DMS79 treated with DMSO at 0.1 percent for 48 hours (cell line): ENCODE data around the gene IQSEC1.
"Not testable (repeated sequence)": the region's sequence is repeated elsewhere in the genome, so short reads cannot be mapped to it uniquely, and the experiment has no call there.

Experiments used
- DNase-seq: peaks from one replicate; lab custom pipeline; 2025; lab: John Stamatoyannopoulos, UW

Gene IQSEC1

DNA sequence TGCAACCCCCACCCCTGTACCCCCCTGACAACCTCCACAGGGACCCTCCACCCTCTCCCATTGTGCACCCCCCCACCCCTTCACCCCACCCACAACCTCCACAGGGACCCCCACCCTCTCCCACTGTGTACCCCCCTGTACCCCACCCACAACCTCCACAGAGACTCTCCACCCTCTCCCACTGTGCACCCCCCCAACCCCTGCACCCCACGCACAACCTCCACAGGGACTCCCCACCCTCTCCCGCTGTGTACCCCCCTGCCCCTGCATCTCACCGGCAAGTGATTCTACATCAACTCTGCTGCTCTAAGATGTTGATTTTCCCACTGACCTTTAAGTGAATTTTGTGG lies 180.4 kb downstream of the IQSEC1 start:
- DNase-seq: no peak

DNA sequence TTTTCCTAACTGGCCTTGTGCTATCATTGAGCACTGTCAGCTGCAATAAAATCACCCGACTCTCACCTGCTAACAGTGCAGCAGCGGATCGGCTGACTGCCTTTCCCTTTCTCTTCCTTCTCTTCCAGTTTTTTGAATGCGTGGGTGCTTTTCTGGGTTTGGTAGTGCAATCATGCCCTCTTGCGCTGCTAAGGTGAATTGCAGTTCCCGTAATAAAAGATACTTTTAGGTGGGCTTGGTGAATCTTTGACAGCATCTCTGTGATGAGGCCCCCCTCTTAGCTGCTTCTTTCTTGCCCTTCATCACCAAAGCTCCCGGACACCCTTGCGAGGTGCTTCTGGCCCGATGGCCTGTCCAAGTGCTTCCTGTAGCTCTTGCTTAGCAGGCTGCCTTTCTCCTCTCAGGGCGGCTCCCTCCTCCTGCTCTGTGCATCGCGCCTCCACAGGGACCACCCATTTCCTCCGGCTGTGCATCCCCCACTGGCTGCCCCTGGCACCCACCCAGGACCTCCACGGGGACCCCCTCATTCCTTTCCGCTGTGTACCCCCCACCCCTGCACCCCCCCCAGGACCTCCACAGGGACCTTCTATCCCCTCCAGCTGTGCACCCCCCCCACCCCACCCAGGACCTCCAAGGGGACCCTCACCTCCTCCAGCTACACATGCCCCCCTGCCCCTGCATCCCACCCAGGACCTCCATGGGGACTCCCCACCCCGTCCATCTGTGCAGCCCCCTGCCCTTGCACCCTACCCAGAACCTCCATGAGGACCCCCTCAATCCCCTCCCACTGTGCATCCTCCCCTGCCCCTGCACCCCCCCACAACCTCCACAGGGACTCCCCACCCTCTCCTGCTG lies 181.0 kb downstream of the IQSEC1 start:
- DNase-seq: peak; percentile 57

DNA sequence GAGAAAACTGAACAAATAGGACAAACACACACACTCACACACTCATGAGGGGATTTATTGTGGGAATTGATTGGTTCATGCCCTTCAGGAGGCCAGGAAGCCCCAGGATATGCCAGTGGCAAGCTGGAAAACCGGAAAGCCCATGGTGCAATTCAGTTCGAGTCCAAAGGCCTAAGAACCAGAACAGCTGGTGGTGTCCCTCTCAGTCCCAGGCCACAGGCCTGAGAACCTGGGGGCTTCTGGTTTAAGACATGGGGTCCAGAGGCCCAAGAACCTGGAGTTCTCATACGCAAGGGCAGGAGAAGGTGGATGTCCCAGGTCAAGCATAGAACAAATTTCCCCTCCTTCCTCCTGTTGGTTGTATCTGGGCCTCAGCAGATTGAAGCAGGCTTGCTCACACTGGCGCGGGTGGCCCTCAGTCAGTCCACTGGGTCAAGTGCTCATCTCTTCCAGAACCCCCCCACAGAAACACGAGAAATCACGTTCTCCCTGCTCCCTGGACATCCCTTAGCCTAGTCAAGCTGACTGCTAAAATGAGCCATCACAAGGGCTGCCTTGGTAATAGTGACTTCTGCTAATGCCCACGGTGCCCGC lies 181.7 kb downstream of the IQSEC1 start:
- no peak for DNase-seq

DNA sequence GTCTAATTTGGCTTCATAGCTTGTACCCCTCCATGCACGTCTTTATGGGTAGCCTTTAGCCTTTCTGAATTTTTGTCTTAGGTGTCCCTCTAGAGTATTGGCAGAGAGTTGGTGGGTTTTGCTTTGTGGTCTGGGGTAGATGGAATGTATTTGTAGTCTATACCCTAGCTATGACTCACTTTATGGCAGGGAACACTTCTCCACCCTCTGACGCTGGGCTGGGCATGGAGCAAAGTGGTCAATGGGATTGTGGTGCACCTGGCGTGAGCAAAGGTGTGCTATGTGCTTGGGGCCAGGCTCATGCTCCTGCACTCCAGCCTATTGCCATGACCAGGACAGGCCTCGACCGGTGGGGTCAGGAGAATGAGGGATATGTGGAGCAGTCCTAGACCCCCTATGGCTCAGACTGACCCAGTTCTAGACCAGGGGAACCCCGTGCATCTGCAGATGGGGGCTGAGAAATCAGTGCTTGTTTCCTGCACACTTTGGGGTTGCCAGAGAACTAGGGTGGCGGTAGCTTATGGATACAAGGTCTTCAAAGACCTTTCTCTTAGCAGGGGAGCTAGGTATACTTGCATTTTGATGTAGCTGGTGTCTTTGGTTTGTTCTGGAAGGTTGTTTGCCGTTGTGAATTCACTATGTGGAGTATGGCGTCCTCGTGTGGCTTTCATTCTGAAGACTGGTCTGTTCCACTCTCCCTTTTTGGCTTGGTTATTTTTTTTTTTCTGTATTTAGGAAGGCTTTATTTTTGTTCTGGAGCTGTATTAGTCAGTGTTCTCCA lies 182.4 kb downstream of the IQSEC1 start:
- DNase-seq: no peak

- DNase-seq: peak; percentile 8
Measured at GRCh38 chr3:12886736-12887135, 186.5 kb downstream of the IQSEC1 start.

- no peak for DNase-seq
Measured at GRCh38 chr3:12886106-12886679, 187.0 kb downstream of the IQSEC1 start.

DNA sequence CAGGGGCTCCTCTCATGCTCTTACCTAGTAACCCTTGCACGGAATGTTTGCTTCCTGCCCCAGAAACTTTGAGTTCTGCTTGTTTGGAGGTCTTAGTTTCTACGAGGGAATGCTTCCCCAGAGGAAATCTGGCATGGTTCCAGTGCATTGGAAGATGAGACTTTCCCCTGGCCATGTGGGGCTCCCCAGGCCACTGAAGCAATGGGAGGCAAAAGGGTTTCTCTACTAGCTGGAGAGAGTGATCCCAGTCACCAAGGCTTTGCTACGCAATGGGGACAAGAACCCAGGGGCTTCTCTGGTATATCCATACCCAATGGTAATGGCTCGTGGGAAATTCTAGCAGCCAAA lies 187.7 kb downstream of the IQSEC1 start:
- DNase-seq: no peak

- no peak for DNase-seq
Measured at GRCh38 chr3:12884790-12885582, 188.2 kb downstream of the IQSEC1 start.

- no peak for DNase-seq
Measured at GRCh38 chr3:12884186-12884680, 189.0 kb downstream of the IQSEC1 start.

GRCh38 chr3:12882336-12883310 lies 190.6 kb downstream of the IQSEC1 start:
- DNase-seq: no peak

GRCh38 chr3:12881858-12882257 lies 191.4 kb downstream of the IQSEC1 start:
- not testable (repeated sequence) for DNase-seq

DNA sequence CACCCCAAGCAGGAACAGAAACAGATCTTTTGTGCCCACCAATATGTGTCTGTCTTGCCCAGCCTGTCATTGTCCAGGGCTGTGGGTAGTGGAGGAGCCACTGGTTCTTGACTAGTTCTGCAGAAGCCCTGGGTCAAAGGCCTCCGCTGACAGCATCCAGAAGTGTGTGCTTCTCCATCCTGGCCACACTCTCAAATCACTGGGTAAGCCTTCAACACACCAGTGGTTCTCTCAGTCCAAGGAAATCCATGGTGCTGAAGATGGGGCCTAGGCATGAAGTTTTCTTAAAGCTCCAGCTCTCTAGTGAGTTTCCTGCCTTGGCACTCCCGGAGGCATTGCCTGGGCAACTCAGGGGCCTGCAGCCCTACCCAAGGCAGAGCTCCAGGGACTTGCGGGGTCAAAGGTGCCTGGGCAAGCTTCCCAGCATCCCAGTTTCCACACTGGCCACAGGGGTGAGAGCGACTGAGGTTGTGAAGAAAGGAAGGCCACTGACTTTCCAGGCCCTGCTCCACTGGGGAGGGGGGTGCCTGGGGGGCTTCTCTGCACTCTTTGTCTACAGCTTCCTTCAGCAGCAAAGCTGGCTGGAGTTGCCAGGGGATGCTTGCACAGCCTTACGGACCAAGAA lies 193.9 kb downstream of the IQSEC1 start:
- DNase-seq: no peak

GRCh38 chr3:12878758-12879157 lies 194.5 kb downstream of the IQSEC1 start:
- DNase-seq: not testable (repeated sequence)

GRCh38 chr3:12878141-12878574 lies 195.1 kb downstream of the IQSEC1 start:
- no peak for DNase-seq

GRCh38 chr3:12877040-12877439 lies 196.2 kb downstream of the IQSEC1 start:
- DNase-seq: no peak

- DNase-seq: no peak
Measured at GRCh38 chr3:12875857-12876836, 197.1 kb downstream of the IQSEC1 start.

- DNase-seq: no peak
Measured at GRCh38 chr3:12871404-12871983, 201.7 kb downstream of the IQSEC1 start.

- DNase-seq: no peak
Measured at GRCh38 chr3:12870942-12871341, 202.3 kb downstream of the IQSEC1 start.
